ENCODE measurements around the gene TANGO2.

Gene TANGO2

GRCh38 chr22:20069331-20070042 is 48.6 kb downstream of the TANGO2 start:
- no peak for DNase-seq (ENCODE audit: low read depth)
- H3K4me3 ChIP-seq (ENCODE audit: low read depth, low read length), result no peak overlapping the region

- no peak for DNase-seq (ENCODE audit: low read depth)
- H3K4me3 ChIP-seq (ENCODE audit: low read depth, low read length), result no peak overlapping the region
Measured at GRCh38 chr22:20071524-20071972, 50.6 kb downstream of the TANGO2 start.

GRCh38 chr22:20076627-20077172 is 55.8 kb downstream of the TANGO2 start:
- DNase-seq (ENCODE audit: low read depth), result no peak
- H3K4me3 ChIP-seq (ENCODE audit: low read depth, low read length), result no peak overlapping the region

- H3K4me3 ChIP-seq (ENCODE audit: low read depth, low read length), result peak within 1 kb of the TSS; percentile 86
- peak; percentile 84 for DNase-seq (ENCODE audit: low read depth)
Measured at GRCh38 chr22:20079745-20080444, 59.0 kb downstream of the TANGO2 start, which contains the start of gene DGCR8. DGCR8 (plus strand) TSS chr22:20080241; CDS start chr22:20085964, 5,723 bp downstream.

GRCh38 chr22:20080445-20080775 is 59.5 kb downstream of the TANGO2 start:
- peak overlapping the region; percentile 86 for H3K4me3 ChIP-seq (ENCODE audit: low read depth, low read length)
- DNase-seq (ENCODE audit: low read depth), result no peak

- H3K4me3 ChIP-seq (ENCODE audit: low read depth, low read length), result peak overlapping the region; percentile 86
- no peak for DNase-seq (ENCODE audit: low read depth)
Measured at GRCh38 chr22:20080776-20081654, 60.1 kb downstream of the TANGO2 start.

GRCh38 chr22:20083157-20083890 is 62.4 kb downstream of the TANGO2 start:
- no peak for DNase-seq (ENCODE audit: low read depth)
- H3K4me3 ChIP-seq (ENCODE audit: low read depth, low read length), result no peak overlapping the region

- no peak overlapping the region for H3K4me3 ChIP-seq (ENCODE audit: low read depth, low read length)
- no peak for DNase-seq (ENCODE audit: low read depth)
Measured at GRCh38 chr22:20083891-20084546, 63.1 kb downstream of the TANGO2 start.

GRCh38 chr22:20084547-20085413 is 63.9 kb downstream of the TANGO2 start:
- no peak for DNase-seq (ENCODE audit: low read depth)
- no peak overlapping the region for H3K4me3 ChIP-seq (ENCODE audit: low read depth, low read length)

GRCh38 chr22:20085651-20086050 is 64.7 kb downstream of the TANGO2 start:
- no peak for DNase-seq (ENCODE audit: low read depth)
- no peak overlapping the region for H3K4me3 ChIP-seq (ENCODE audit: low read depth, low read length)

- no peak for DNase-seq (ENCODE audit: low read depth)
- H3K4me3 ChIP-seq (ENCODE audit: low read depth, low read length), result no peak overlapping the region
Measured at GRCh38 chr22:20086101-20086599, 65.2 kb downstream of the TANGO2 start.

GRCh38 chr22:20086763-20087162 is 65.9 kb downstream of the TANGO2 start:
- H3K4me3 ChIP-seq (ENCODE audit: low read depth, low read length), result no peak overlapping the region
- DNase-seq (ENCODE audit: low read depth), result no peak

GRCh38 chr22:20087319-20088262 is 66.7 kb downstream of the TANGO2 start:
- no peak for DNase-seq (ENCODE audit: low read depth)
- H3K4me3 ChIP-seq (ENCODE audit: low read depth, low read length), result no peak overlapping the region

GRCh38 chr22:20088263-20088648 is 67.3 kb downstream of the TANGO2 start:
- no peak overlapping the region for H3K4me3 ChIP-seq (ENCODE audit: low read depth, low read length)
- no peak for DNase-seq (ENCODE audit: low read depth)

- DNase-seq (ENCODE audit: low read depth), result no peak
- no peak overlapping the region for H3K4me3 ChIP-seq (ENCODE audit: low read depth, low read length)
Measured at GRCh38 chr22:20089226-20089976, 68.5 kb downstream of the TANGO2 start.
